Gastroesophageal sphincter (tissue), 3 donors: ENCODE results near the gene CPNE7.

Experiments
- CTCF ChIP-seq, 4 experiments: fragments of 200-600 bp in 2 of 4; fragments of 450-650 bp in 2 of 4; sonication (generic) in 1 of 4; IDR thresholded peaks; one replicate each; pipeline ENCODE4 v1.5.1; 2017 to 2019; ENCODE audit warnings: antibody characterized with exemption in 4 of 4, mild to moderate bottlenecking in 2 of 4, moderate library complexity in 2 of 4
- EP300 ChIP-seq: sonication (generic); formaldehyde crosslinking; IDR thresholded peaks from one replicate; pipeline ENCODE4 v1.6.1; 2017; ENCODE audit warnings: antibody characterized with exemption, mild to moderate bottlenecking
- POLR2A ChIP-seq, 2 donors: fragments of 450-650 bp; IDR thresholded peaks; one replicate each; pipeline ENCODE4 v1.6.1; 2017; ENCODE audit warnings: antibody characterized with exemption in 2 of 2, mild to moderate bottlenecking in 2 of 2, moderate library complexity in 1 of 2
- POLR2AphosphoS5 ChIP-seq: sonication (generic); formaldehyde crosslinking; IDR thresholded peaks from one replicate; pipeline ENCODE4 v1.6.1; 2017; ENCODE audit warnings: antibody characterized with exemption

DNA sequence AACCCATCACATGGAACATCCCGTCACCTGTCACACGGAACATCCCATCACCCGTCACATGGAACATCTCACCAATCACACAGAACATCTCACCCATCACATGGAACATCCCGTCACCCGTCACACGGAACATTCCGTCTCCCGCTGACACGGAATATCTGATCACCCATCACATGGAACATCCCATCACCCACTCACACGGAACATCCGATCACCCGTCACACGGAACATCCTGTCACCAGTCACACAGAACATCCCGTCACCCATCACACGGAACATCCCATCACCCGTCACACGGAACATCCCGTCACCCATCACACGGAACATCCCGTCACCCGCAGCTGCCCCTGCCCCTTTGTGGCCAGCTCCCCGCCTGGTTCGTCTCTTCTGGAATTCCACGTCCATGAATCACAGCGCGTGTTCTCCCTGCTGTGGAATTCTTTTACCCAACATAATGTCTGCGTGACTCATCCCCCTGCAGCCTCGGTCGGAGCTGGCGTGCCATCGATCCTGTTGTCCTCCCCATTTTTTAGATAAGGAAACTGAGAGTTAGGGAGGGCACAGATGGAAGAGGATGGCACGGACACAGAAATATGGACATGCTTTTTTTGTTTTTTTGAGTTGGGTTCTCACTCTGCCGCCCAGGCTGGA, 5.6 kb downstream of the CPNE7 start:
- TF ChIP-seq CTCF (IDR thresholded peaks at IDR 0.05) = no peak
- no peak for TF ChIP-seq EP300
- TF ChIP-seq POLR2AphosphoS5 = no peak
- TF ChIP-seq POLR2A (IDR thresholded peaks at IDR 0.05) = no peak
